Neural progenitor cell (in vitro differentiated cells): ENCODE results near the gene PBX3.

Source experiments
- EZH2 ChIP-seq: fragments of 200-600 bp; sonication (generic); IDR thresholded peaks from 2 replicates; pipeline ENCODE4 v1.6.1; 2017; ENCODE audit warnings: antibody characterized with exemption, mild to moderate bottlenecking, moderate library complexity
- TF ChIP-seq, protein P1 (sequence below): fragments of 200-600 bp; sonication (generic); IDR thresholded peaks from 2 replicates; pipeline ENCODE4 v1.5.1; 2017; ENCODE audit warnings: antibody characterized with exemption, mild to moderate bottlenecking

DNA sequence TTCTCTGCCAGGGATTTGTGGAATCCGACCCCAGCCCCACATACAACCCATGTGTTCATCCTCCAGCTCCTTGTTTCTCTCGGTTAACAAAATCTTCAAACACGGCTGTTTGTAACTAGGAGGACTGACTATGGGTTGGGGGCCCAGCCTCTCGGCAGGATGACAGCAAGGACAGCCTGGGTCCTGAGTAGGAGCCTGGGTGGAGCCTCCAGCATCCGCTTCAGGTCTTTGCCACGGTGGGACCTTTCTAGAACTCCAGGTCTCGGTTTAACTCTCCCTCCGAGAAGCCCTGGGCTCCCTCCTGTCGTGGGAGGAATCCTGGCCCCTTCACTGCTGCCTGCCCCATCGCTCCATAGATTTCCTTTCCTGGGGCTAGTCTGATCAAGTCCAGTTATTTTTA, 248.5 kb downstream of the PBX3 start:
- TF ChIP-seq, protein P1, sequence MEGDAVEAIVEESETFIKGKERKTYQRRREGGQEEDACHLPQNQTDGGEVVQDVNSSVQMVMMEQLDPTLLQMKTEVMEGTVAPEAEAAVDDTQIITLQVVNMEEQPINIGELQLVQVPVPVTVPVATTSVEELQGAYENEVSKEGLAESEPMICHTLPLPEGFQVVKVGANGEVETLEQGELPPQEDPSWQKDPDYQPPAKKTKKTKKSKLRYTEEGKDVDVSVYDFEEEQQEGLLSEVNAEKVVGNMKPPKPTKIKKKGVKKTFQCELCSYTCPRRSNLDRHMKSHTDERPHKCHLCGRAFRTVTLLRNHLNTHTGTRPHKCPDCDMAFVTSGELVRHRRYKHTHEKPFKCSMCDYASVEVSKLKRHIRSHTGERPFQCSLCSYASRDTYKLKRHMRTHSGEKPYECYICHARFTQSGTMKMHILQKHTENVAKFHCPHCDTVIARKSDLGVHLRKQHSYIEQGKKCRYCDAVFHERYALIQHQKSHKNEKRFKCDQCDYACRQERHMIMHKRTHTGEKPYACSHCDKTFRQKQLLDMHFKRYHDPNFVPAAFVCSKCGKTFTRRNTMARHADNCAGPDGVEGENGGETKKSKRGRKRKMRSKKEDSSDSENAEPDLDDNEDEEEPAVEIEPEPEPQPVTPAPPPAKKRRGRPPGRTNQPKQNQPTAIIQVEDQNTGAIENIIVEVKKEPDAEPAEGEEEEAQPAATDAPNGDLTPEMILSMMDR: no peak
- no peak for TF ChIP-seq EZH2
